Erythroblast (primary cell): ENCODE measurements around the gene CCDC177.
"Not testable (repeated sequence)": the region's sequence is repeated elsewhere in the genome, so short reads cannot be mapped to it uniquely, and the experiment has no call there.

Experiments used
- DNase-seq, 2 experiments: peaks; one replicate each; lab custom pipeline; 2025; lab: John Stamatoyannopoulos, UW
- GATA1 ChIP-seq: IDR thresholded peaks from 2 replicates; pipeline ENCODE4 v1.6.1; 2011; ENCODE audit warnings: low read depth, mild to moderate bottlenecking, control low read depth, low read length, moderate library complexity
- POLR2A ChIP-seq: IDR thresholded peaks from 2 replicates; pipeline ENCODE4 v1.6.1; 2011; ENCODE audit warnings: mild to moderate bottlenecking, low read length

CCDC177 gene

DNA sequence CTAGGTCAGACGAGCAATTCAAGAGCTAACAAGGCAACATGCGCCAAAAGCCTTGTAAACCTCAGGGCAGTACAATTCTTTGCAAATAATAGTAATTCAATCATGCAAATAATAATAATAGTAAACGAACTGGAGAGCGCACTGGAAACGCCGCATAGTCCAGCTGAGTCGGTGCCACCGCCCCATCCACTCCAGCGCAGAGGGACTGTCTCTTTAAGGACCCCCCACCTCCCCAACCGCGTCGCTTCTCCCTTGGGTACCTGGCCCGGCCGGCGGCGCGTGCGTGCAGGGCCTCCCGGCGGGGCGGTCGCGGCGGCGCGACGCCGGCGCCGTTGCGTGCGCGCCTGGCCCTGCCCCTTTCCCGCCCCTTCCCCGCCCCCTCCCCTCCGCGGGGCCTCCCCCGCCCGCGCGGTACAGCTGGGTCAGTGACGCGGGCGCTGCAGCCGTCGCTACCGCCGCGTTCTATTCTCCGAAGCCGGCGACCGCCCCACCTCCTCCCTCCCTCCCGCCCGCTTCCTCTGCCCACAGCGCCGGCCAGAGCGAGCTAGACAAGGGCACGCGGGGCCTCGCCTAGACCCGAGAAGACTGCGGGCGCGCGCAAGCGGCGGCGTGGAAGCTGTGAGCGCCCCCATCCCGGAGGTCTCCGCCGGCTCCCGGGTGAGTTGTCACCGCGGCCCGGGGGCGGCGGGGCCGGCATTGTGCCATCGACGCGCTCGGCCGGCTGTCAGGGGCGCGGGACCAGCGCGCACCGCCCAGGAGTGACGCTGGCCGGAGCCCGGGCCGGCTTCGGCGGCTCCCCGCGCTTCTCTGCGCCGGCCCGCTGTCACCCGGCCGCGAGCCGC, 36.7 kb upstream of the CCDC177 start, which contains the start of gene SUSD6:
Gene SUSD6 (plus strand): TSS at position 425 of the 842 bp plus-strand sequence. CDS start 46,997 bp downstream, outside the sequence.
- TF ChIP-seq GATA1, result no peak
- peak; percentile 29 for TF ChIP-seq POLR2A
- DNase-seq, result peak; percentile 92 to 95

DNA sequence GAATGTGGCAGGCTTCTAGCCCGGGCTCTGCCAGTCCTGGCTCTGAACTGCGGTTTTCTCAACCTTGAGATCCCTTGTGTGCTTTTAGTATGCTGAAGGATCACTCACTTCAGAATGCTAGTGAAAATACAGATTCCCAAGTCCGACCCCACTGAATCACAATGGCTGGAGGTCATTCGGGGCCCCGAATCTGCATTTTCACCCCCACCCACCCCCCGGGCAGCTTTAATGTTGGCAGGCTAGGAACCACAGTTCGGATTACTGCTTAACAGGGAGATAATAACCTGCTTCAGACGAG, 36.2 kb upstream of the CCDC177 start:
- TF ChIP-seq GATA1 (no peak), POLR2A (no peak)
- DNase-seq, result peak in 1 of 2 experiments; percentile 66

DNA sequence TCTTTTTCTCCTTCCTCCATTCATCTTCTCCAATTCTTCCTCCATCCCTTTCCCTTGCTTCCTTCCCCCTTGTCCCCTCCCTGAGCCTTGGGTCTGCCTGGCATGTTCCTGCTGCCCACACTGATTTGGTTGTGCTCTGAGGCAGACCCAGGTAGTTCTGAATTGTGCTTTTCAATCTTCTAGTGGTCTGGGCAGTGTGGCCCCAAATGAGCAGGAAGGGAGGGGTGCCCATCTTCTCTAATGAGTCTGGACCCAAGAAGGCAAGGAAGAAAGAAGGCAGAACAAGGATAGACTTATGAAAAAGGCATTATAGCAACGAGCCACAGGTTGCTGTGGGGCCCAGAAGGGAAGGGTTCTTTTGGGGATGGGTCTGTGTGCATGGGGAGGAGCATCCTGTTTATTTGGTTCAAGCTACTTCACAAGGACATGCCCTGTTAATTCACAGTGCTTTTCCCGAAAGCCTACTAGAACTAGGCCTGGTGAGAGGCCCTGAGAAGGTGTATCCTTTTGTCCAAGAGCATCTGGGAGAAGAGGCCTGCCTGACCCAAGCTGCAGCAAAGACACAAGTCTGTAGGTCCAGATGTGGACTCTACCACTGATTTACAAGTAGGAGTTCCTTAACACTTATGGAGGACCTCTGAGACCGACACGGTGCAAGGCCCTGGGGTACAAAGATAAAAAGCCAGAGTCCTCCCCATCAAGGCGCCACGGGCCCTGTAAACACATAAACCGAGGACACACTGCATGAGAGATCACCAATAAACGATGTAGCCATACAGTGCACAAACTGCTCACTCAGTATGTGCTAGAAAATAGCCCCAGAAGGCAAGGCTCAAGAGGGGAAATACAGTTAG, 35.6 kb upstream of the CCDC177 start:
- peak; percentile 50 to 54 for DNase-seq
- TF ChIP-seq GATA1 (no peak), POLR2A (no peak)

DNA sequence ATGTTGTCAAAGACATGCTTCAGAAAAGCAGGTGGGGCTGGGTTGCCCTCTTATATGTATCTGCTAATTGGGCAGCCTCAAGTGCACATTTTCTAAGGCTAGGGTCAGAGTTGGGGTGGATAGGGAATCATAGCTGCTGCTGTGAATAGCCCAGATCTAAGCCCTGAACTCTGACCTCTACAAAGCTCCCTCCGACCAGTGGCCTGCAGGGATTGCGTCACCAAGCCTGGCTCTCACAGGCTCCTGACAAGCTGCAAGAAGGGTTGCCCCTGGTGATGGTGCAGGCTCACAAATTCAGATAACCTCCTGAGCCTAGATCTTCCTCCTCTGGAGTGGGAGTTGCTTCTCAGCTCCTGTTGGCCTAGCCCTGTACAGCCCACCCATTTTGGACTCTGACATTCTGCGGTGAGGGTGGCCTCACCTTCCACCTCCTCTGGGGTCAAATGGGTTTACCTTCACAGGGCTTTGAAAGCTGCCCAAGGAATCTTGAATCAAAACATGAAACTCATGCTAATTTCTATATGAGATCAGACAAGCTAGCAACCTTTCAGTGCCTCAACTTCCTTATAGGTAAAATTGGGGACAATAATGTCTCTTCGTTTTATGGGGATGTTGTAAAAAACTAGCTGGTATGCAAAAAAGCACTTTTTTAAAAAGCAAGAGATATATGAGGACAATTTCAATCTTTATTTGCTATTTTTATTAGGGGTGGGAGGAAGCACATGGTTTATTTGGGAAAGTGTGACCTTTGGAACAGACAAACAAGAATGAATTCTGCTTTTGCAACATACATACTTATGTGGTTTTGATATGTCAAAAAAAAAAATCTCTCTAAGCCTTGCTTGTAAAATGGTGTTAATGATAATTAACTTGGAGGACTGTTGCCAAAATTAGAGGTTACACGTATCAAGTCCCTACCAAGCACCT, 31.9 kb upstream of the CCDC177 start:
- TF ChIP-seq GATA1 (no peak), POLR2A (no peak)
- no peak for DNase-seq

DNA sequence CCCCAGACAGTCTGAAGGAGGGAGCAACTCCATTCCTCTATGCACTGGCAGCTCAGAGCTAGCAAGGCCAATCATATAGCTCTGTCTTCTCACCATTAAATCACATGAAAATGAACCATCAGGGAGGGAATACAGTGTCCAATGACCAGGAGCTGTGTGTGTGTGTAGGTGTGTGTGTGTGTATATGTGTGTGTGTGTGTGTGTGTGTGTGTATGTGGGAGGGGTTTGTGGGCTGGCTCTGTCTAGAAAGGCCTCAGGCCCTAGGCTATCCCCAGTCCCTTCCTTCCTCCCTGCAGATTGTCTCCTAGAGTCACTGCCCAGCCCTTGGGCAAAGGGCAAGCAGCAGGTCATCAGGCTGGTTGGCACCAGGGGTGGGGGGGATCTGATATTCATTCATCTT, 31.1 kb upstream of the CCDC177 start:
- no peak for DNase-seq
- no peak for TF ChIP-seq POLR2A
- TF ChIP-seq GATA1, result no peak

DNA sequence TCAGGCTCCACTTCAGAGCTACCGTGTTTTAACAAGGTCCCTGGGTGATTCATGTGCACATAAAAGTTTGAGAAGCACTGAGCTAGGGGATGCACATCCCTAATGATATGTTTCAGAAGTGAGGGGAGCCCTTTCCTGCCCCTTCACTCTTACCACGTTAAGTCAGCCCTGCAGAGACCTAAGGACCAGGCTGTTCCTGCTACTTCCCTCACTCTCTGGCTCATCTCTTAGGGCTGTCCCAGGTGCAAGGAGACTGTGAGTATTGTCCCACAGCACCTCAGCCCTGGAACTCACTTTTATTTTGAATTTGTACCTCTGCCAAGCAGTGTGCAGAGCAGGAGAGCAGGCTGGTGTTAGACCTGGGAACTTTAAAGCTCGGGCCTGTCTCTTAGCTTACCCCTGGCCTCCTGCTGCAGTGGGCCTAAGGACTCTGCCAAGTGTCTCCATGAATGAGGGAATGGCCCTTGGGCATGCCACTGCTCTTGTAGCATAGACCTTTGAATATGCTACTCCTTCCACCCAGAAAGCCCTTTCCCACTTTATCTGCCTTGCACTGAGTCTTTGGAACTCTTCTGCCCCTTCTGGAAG, 25.7 kb upstream of the CCDC177 start:
- TF ChIP-seq POLR2A, result no peak
- TF ChIP-seq GATA1, result no peak
- no peak for DNase-seq

DNA sequence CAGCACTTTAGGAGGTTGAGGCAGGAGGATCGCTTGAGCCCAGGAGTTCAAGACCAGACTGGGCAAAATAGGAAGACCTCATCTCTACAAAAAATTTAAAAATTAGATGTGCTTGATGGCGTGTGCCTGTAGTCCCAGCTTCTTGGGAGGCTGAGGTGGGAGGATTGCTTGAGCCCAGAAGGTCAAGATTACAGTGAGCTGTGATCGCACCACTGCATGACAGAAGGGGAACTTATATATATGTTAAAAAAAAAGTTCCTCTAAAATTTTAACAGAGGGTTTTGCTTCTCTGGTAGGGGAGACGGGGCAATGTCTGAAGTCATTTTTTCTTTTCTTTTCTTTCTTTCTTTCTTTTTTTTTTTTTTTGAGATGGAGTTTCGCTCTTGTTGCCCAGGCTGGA, 24.8 kb upstream of the CCDC177 start:
- not testable (repeated sequence) for DNase-seq

DNA sequence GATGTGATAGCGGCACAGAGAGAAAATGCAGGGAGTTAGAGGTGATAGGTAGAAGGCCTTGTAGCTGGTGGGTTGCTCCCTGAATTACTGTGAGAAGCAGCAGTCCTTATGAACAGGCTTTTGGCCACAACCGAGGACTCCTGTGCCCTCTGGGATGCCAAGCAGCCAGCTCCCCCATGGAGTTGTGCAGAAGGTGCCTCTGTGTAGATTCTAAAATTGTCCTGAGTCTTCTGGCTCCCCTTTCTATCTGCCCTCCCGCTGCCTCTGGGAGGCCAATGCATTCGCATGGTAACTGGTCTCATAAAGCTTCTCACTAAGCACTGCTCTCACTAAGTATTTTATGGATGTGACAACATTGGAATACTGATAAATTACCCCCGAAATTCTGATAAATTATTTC, 20.7 kb upstream of the CCDC177 start:
- DNase-seq, result no peak
- TF ChIP-seq GATA1 (no peak), POLR2A (no peak)

DNA sequence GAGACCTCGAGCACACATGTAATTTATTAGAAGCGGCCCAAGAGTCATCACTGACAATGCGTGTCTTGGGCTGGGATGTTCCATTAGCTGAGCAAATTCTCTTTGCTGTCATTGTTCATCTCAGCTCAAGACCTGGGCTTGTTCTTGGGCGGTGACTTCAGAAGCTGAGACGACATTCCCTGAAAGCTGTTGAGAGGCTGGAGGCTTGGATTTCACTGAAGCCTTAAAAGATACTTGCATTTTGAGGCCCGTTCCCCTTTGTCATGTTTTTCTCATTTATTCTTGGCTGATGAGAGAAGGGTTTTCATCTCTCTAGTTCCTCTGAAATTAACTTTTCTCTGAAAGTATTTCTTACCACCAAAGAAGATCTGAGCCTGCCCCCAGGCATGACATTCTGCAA, 20.2 kb upstream of the CCDC177 start:
- TF ChIP-seq POLR2A (no peak), GATA1 (no peak)
- no peak for DNase-seq

DNA sequence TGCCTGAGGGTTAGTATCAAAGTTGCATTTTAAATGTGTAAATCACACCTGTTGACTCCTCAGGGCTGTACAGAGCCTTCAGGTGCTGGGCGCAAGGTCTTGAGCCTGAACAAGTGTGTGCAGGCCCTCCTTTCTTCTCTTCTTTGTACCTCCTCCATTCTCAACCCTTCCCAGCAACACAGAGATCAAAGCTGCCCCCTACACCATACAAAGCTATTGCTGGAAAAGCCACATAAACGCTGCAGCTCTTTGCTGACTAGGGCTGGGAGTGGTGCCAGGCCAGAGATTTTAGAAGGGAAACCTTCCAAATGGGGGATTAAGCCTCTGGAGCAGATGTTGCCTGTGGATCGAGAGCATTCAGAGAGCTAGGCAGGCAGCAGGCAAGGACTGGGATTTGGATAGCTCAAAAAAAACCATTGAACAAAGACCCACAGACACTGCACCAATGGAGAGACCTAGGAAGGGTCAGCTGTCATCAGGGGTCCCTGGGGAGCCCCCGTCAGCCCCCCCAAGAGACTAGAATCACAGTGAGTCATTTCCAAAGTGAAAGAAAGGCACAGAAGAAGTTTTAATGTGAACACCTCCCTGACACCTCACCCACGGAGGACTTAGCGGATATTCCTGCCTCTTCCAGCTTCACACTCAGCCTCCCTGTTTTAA, 18.5 kb upstream of the CCDC177 start:
- TF ChIP-seq POLR2A (no peak), GATA1 (no peak)
- DNase-seq, result no peak

DNA sequence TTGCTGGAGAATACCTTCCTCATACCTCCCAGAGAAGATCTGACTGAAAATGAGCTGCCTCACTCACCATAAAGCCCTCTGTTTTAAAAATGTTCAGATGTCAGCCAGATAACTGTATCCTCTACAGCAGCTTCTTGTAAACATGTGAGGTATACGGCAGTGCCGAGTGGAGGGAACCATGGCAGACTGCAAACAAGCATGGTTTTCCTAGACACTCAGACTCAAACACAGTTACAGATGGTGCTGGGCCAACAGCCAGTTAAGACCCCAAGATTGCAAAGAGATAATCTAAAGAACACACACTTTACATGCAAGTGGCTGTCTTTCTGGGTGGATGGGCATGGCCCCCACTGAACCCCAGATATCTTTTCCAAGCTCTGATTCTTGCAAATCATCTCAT, 16.6 kb upstream of the CCDC177 start:
- TF ChIP-seq GATA1 (no peak), POLR2A (no peak)
- DNase-seq, result no peak

DNA sequence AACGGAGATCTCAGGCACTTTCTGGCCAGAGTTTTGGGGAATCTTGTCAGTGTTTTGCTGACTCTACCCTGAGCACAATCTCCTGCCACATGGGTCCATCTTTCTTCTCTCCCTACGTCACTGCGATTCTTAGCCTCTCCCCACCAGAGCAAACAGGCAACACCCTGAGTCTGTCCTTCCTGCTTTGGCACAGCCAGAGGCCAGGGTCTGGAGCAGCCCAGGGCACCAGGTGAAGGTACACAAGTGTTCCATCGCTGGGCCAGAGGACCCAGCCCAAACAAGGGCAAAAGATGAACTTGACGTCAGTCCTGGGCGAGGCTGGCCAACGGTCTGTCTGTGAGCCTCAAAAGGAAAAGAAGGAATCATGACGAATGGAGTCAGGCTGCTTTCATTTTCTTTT, 12.7 kb upstream of the CCDC177 start:
- TF ChIP-seq POLR2A (no peak), GATA1 (no peak)
- DNase-seq, result no peak
